HepG2 (cell line): ENCODE data around the gene PCBP1. TPM values are rescaled to one million over a fixed set of nuclear protein-coding genes. Genes with fewer than 3 reads are reported as not detected.

Source experiments
- CENPT ChIP-seq: sonication (generic); formaldehyde crosslinking; IDR thresholded peaks from 2 replicates; pipeline ENCODE4 v1.8.0; 2022; ENCODE audit warnings: low read depth, mild to moderate bottlenecking, moderate library complexity, missing genetic modification reagents
- GABPA ChIP-seq, 2 experiments: IDR thresholded peaks; 2 replicates each; pipeline ENCODE4 v1.6.1; 2011 to 2016; ENCODE audit warnings: low read depth in 2 of 2, low read length in 1 of 2, missing biosample characterization in 1 of 2, missing genetic modification characterization in 1 of 2
- GABPB1 ChIP-seq: IDR thresholded peaks from 2 replicates; pipeline ENCODE4 v1.6.1; 2016; ENCODE audit warnings: mild to moderate bottlenecking, missing genetic modification reagents, moderate library complexity, missing compliant biosample characterization
- HMGXB3 ChIP-seq: sonication (generic); formaldehyde crosslinking; IDR thresholded peaks from 2 replicates; pipeline ENCODE4 v1.4.0; 2020; ENCODE audit warnings: missing genetic modification reagents, borderline replicate concordance
- KLF12 ChIP-seq: sonication (generic); formaldehyde crosslinking; IDR thresholded peaks from 2 replicates; pipeline ENCODE4 v1.4.0; 2020; ENCODE audit warnings: missing genetic modification reagents, borderline replicate concordance
- NR2F2 ChIP-seq: IDR thresholded peaks from 2 replicates; pipeline ENCODE4 v1.6.1; 2012; ENCODE audit warnings: low read depth, inconsistent platforms, borderline replicate concordance
- SMC3 ChIP-seq: IDR thresholded peaks from 2 replicates; pipeline ENCODE4 v1.6.1; 2011; ENCODE audit warnings: low read length, improper control_type of control experiment
- TGIF2 ChIP-seq: IDR thresholded peaks from 2 replicates; pipeline ENCODE4 v1.6.1; 2016; ENCODE audit warnings: control low read depth, missing compliant biosample characterization
- polyA plus RNA-seq, 8 experiments: library from polyadenylated mRNA; depleted of rRNA in 3 of 8; stranded (reverse) in 7 of 8; unstranded in 1 of 8; fragments of >200 nt; fragmentation: Illumina TruSeq in 4 of 8; extraction: Trizol in 4 of 8; gene quantifications; 2 replicates each; pipeline versions ENCODE4 v1.2.1 to v1.2.3, GENCODE V29; 2011 to 2016; ENCODE audit warnings: low read depth in 4 of 8, missing spikeins in 1 of 8, mixed read lengths in 1 of 8; ENCODE audit not compliant: insufficient read depth in 1 of 8
- total RNA-seq, 5 experiments: library from RNA; depleted of rRNA; stranded (reverse); fragments of >200 nt; fragmentation: Illumina TruSeq; extraction: Trizol; gene quantifications; 2 replicates each; pipeline ENCODE4 v1.2.3, GENCODE V29; 2016; ENCODE audit warnings: low read depth in 1 of 5
- TF ChIP-seq, protein P1 (sequence below): sonication (generic); formaldehyde crosslinking; IDR thresholded peaks from 2 replicates; pipeline ENCODE4 v1.5.0; 2020; ENCODE audit warnings: mild to moderate bottlenecking, missing genetic modification reagents, borderline replicate concordance
- TF ChIP-seq, protein P2 (sequence below): IDR thresholded peaks from 2 replicates; pipeline ENCODE4 v1.6.1; 2016

PCBP1 gene
- total and polyA plus RNA-seq, 2 of the 13 experiments (the other 11 are each of a cell fraction or from before 2014, with no cell fraction given) = 32.0 to 137 TPM

DNA sequence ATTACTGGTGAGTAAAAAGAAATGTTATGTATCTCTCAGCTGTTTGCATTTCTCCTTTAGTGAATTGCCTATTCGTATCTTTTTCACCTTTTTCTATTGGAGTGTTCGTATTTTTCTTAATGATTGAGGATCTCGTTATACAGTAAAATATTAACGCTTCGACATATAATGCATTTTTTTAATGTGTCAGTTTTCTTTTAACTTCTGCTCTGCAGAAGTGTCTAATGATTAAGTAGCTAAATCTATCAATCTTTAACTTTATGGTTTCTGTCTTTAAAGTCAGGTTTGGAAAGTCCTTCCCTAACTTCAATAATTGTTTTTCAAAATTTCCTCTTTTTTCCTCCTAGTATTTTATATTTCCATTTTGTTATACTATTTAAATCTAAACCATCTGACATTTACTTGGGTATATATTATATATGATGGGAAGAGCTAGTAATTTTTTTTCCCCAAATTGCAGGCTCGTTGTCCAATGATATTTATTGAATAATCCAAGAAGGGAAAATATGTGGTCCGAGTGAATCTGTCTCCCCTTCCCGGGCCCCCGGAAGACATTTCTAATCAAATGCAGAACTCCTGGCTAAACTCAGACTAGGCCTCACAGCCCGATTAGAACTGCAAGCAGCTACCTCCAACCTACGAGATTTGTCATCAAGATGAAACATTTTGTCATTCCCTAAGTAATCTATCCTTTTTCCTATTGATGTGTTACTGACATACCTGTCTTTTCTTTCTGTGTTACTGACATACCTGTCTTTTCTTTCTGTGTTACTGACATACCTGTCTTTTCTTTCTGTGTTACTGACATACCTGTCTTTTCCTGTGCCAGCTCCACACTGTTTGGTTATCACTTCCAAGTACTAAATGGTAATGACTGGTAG, 17.2 kb downstream of the PCBP1 start (continued):
- peak; percentile 23; the same call in 1 of the 2 replicates for TF ChIP-seq GABPB1 (CRISPR knock-in tag)
- TF ChIP-seq HMGXB3 (CRISPR knock-in tag) = no peak; the same call in 1 of the 2 replicates
- 0 out of 2 replicates have a peak, but pooled peaks have one; percentile 14 for TF ChIP-seq SMC3
- TF ChIP-seq, protein P1, sequence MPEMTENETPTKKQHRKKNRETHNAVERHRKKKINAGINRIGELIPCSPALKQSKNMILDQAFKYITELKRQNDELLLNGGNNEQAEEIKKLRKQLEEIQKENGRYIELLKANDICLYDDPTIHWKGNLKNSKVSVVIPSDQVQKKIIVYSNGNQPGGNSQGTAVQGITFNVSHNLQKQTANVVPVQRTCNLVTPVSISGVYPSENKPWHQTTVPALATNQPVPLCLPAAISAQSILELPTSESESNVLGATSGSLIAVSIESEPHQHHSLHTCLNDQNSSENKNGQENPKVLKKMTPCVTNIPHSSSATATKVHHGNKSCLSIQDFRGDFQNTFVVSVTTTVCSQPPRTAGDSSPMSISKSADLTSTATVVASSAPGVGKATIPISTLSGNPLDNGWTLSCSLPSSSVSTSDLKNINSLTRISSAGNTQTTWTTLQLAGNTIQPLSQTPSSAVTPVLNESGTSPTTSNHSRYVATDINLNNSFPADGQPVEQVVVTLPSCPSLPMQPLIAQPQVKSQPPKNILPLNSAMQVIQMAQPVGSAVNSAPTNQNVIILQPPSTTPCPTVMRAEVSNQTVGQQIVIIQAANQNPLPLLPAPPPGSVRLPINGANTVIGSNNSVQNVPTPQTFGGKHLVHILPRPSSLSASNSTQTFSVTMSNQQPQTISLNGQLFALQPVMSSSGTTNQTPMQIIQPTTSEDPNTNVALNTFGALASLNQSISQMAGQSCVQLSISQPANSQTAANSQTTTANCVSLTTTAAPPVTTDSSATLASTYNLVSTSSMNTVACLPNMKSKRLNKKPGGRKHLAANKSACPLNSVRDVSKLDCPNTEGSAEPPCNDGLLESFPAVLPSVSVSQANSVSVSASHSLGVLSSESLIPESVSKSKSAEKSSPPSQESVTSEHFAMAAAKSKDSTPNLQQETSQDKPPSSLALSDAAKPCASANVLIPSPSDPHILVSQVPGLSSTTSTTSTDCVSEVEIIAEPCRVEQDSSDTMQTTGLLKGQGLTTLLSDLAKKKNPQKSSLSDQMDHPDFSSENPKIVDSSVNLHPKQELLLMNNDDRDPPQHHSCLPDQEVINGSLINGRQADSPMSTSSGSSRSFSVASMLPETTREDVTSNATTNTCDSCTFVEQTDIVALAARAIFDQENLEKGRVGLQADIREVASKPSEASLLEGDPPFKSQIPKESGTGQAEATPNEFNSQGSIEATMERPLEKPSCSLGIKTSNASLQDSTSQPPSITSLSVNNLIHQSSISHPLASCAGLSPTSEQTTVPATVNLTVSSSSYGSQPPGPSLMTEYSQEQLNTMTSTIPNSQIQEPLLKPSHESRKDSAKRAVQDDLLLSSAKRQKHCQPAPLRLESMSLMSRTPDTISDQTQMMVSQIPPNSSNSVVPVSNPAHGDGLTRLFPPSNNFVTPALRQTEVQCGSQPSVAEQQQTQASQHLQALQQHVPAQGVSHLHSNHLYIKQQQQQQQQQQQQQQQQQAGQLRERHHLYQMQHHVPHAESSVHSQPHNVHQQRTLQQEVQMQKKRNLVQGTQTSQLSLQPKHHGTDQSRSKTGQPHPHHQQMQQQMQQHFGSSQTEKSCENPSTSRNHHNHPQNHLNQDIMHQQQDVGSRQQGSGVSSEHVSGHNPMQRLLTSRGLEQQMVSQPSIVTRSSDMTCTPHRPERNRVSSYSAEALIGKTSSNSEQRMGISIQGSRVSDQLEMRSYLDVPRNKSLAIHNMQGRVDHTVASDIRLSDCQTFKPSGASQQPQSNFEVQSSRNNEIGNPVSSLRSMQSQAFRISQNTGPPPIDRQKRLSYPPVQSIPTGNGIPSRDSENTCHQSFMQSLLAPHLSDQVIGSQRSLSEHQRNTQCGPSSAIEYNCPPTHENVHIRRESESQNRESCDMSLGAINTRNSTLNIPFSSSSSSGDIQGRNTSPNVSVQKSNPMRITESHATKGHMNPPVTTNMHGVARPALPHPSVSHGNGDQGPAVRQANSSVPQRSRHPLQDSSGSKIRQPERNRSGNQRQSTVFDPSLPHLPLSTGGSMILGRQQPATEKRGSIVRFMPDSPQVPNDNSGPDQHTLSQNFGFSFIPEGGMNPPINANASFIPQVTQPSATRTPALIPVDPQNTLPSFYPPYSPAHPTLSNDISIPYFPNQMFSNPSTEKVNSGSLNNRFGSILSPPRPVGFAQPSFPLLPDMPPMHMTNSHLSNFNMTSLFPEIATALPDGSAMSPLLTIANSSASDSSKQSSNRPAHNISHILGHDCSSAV (CRISPR knock-in tag) = no peak
- TF ChIP-seq TGIF2 (CRISPR knock-in tag) = peak; percentile 64; the same call in 1 of the 2 replicates
- no peak for TF ChIP-seq CENPT (CRISPR knock-in tag)
- no peak for TF ChIP-seq KLF12 (CRISPR knock-in tag)
- TF ChIP-seq NR2F2 = no peak
- TF ChIP-seq, protein P2, sequence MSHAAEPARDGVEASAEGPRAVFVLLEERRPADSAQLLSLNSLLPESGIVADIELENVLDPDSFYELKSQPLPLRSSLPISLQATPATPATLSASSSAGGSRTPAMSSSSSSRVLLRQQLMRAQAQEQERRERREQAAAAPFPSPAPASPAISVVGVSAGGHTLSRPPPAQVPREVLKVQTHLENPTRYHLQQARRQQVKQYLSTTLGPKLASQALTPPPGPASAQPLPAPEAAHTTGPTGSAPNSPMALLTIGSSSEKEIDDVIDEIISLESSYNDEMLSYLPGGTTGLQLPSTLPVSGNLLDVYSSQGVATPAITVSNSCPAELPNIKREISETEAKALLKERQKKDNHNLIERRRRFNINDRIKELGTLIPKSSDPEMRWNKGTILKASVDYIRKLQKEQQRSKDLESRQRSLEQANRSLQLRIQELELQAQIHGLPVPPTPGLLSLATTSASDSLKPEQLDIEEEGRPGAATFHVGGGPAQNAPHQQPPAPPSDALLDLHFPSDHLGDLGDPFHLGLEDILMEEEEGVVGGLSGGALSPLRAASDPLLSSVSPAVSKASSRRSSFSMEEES (CRISPR knock-in tag) = 0 out of 2 replicates have a peak, but pooled peaks have one; percentile 45
- no peak for TF ChIP-seq GABPA (IDR thresholded peaks at IDR 0.05; ENCODE audit: low read depth, low read length)
- TF ChIP-seq GABPA (CRISPR knock-in tag; IDR thresholded peaks at IDR 0.05; ENCODE audit: low read depth) = peak; percentile 66; the same call in 1 of the 2 replicates
